GM18867 (cell line): ENCODE results near the gene TACC2.

Experiments
- ATAC-seq: cut with Tn5 transposase; IDR thresholded peaks from one replicate; pipeline ENCODE4 v1.9.1; 2021; ENCODE audit warnings: mild to moderate bottlenecking, moderate library complexity; ENCODE audit not compliant: unreplicated experiment

TACC2 gene

DNA sequence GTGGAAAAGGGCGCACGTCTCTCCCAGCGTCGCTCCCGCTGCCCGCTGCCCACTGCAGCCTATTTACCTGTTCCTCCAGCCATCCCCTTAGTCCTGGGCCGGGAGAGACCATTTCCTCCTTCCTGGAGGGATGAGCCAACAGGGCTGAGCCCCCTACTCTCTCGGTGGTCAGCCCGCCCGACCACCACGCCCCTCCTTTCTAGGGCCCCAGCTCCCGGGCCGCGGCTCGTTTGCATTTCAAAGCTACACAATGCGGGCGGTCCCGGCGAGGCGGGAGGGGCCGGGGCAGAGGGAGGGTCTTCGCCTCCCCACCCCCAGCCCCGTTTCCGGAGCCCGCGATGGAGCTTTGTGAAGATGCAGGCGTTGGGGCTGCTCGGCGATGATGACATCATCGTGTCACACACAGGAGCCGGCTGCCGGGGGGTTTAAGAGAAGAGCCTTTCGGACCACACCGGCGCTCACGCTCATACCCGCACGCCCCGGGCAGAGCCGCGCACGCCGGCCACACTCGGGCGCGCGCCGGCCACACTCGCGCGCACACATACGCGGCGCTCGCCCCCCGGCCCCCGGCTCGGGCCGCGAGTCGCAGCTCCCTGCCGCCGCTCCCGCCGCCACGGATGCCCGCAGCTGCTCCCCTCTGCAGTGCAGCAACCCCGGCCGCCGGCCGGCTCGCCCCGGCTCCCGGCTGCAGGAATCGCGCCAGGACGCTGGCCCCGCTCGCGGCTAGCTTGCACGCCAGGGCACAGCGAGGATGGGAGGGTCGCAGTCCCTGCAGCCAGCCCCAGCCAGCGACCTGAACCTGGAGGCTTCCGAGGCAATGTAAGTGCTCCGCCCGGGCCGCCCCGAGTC is 174.4 kb downstream of the TACC2 start:
- ATAC-seq = no peak

GRCh38 chr10:122164023-122164601 is 175.1 kb downstream of the TACC2 start:
- ATAC-seq = no peak

- ATAC-seq = no peak
These were observed 176.0 kb downstream of the TACC2 start for GRCh38 chr10:122164815-122165483.

DNA sequence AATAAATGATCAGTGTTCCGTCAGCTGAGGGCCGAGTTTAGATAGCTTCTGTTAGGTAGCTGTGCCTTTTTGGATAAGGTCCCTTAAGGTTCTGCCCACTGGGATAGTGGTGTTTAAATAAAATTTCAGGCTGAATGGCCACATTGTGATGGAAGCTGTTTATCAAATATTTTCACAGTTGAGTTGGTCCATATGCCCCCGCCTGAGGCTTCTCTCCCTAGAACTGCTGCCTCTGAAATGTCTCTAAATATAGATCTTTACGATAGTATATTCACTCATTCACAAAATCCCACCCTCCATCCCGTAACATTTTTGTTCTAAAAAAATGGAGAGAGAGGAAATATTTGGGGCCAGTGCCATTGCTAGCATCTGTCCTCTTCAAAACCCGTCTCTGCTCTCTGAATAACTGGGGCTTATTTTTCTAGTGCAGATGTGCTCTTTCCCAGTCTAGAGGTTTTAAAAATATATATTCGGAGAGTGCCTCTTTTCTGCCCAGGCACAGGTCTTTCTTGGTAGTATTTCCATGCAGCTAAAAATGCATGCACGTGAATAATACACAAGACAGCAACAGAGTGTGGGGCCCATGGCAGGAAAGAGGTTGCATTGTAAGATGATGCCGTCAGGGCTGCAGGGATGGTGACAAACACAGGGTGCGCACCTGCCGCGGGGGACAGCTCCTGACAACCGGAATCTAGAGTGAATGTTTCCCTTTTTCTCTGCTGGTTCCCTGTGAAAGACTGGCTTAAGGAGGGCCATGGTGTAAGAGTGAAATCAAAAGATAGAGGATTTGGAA is 176.7 kb downstream of the TACC2 start:
- ATAC-seq = no peak

GRCh38 chr10:122168101-122168500 is 179.1 kb downstream of the TACC2 start:
- no peak for ATAC-seq

GRCh38 chr10:122168598-122169394 is 179.8 kb downstream of the TACC2 start:
- ATAC-seq = no peak

DNA sequence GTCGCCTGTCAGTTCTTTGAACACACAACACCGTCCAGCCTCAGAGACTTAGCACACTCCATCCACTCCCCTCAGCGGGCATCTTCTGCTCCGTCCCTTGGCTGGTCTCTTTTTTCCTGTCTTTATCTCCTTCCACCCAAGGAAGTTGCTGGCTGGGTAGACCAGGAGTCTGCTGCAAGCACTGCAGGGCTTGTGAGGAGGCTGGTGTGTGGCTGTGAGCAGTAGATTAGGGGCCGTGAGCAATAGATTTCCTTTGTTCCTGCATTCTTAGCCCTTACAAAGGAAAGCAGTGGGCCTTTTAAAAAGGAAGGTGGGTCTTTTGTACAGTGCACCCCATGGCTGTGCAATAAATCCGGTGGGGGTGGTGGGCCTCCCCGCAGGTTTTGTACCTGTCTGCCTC is 181.8 kb downstream of the TACC2 start:
- ATAC-seq = no peak

DNA sequence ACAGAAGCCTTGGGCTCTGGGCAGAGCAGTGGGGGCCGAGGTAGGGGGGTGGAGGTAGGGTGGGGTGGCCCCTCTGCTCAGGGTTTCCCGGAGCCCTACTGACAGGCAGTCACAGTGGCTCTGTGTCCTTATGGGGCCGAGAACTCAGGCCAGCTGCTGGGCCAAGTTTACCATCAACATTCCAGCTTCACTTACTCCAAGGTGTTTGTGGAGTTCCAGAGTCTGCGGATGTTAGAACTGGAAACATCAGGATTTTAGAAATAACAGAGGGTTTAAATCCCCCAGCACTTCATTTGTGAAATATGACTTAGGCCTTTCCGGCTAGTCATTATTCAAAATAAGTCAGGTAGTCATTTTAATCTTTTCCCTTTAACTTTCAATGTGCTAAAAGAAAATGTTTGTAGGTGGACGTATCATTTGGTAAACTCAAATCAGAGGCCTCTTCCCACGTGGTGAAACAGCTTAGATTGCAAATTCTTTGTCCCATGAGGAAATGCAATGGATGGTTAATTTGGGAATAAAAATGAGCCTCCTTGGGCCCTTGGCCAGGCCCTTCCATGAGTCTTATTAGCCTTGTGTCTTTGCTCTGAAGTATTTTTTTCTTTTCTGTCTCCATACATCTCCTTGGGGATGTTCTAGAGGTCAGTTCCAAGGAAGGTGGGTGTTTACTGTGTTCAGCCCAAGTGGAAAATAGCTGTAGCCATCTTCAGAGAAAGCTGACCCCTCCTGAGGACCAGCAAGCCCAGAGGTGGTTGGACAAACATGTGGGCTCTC is 182.5 kb downstream of the TACC2 start:
- ATAC-seq = no peak

GRCh38 chr10:122172361-122173008 is 183.5 kb downstream of the TACC2 start:
- ATAC-seq = no peak

GRCh38 chr10:122173337-122173736 is 184.4 kb downstream of the TACC2 start:
- no peak for ATAC-seq

GRCh38 chr10:122173766-122174435 is 184.9 kb downstream of the TACC2 start:
- no peak for ATAC-seq

- no peak for ATAC-seq
These were observed 187.6 kb downstream of the TACC2 start for GRCh38 chr10:122176232-122177213.

DNA sequence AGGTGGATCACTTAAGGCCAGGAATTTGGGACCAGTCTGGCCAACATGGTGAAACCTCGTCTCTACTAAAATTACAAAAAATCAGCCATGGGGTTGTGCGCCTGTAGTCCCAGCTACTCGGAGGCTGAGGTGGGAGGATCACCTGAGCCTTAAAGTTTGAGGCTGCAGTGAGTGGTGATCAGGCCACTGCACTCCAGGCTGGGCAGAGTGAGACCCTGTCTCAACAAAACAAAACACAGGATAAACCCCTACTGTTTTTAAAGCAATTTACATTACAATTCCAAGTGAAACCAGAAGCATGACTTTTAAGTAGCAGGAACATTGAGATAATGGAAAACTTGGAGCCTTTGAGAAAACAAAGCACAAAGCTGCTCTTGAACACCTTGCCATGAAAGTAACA is 189.7 kb downstream of the TACC2 start:
- ATAC-seq = no peak

DNA sequence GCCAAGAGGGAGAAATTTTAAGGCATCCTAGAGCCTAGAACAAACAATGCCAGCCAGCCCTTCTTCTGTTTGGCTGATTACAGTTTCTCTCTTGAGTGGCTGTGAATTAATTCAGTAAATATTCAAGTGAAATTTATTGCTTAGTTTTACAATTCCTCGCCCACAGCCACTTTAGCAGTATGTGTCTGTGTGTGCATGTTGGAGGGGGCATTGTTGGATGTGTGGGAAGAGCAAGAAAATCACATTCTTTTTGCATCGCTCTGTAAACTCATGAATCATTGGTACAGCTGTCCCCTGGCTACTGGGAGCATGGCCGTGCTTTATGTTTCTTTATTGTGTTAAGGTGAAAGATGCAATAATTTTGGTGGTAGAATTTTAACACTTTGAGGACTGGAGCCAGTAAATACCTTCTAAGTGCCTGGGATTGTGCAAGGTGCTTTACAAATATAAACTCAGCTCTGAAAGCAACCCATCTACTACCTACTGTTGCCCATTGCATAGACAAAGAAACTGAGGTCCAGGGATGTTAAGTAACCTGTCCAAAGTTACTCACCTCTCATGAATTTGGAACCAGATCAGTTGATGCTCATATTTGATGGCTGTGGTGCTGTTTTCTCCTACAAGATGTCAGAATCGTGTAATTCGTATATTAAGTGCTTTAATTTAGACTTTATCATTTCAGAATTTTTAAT is 192.2 kb downstream of the TACC2 start:
- ATAC-seq = no peak

GRCh38 chr10:122181876-122182275 is 192.9 kb downstream of the TACC2 start:
- no peak for ATAC-seq

GRCh38 chr10:122182308-122182707 is 193.3 kb downstream of the TACC2 start:
- no peak for ATAC-seq

DNA sequence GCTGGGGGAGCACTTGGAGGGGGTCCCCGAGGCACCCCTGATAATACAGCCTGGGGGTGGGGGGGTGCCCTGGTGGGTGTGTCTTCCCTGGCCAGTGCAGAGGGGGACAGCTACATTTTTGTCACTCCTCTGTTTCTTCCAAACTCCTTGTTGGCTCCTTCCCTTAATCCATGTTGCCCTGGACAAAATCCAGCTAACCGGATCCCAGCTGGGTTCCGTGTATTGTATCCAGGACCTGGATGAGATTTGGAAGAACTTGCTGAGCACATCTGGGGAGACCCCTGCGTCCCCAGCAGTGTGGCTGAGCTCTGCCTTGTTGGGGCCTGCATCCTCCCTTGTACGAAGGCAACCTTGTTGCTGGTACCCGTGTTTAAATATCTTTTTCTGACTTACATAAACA is 195.3 kb downstream of the TACC2 start:
- no peak for ATAC-seq
